K562 (cell line): ENCODE measurements around the gene ACOT7. TPM values are rescaled to one million over a fixed set of nuclear protein-coding genes. Genes with fewer than 3 reads are reported as not detected.

Experiments
- ATAC-seq: fragments of 200-7000 bp; cut with Tn5 transposase; 3 replicates; pipeline ENCODE4 v1.9.1; 2020; ENCODE audit warnings: moderate library complexity
- BruUV-seq: library from RNA; stranded (reverse); fragments of 400-500 nt; replicated peaks from 2 replicates; lab custom pipeline; 2021; lab: Mats Ljungman, UMichigan
- CTCF ChIA-PET: fragments of 300-600 bp; formaldehyde crosslinking; extraction: SDS; loops from one replicate; lab custom pipeline; 2021; ENCODE audit warnings: low intra/inter-chr PET ratio; lab: Yijun Ruan, JAX
- POLR2A ChIA-PET: fragments of 300-600, 350-650 bp; sonication (Branson Sonifier 250); formaldehyde crosslinking; extraction: SDS; loops from one replicate; lab custom pipeline; 2021; ENCODE audit warnings: antibody characterized with exemption, inconsistent platforms; lab: Yijun Ruan, JAX
- DNase-seq, 4 experiments: peaks; one replicate each; pipeline versions ENCODE4 v3.0.0 to v3.0.0-alpha.2; 2011 to 2018; ENCODE audit warnings: low spot score in 3 of 4, mixed read lengths in 3 of 4; ENCODE audit errors: extremely low read depth in 1 of 4
- FAIRE-seq: peaks from 2 replicates; lab custom pipeline; 2011; peaks lifted over from hg19 to GRCh38; lab: Jason Lieb, UNC
- H2AFZ ChIP-seq: 2 replicates; pipeline ENCODE4 v1.6.0; 2011; ENCODE audit warnings: low read depth, low read length, control low read depth, inconsistent platforms
- H3K27ac ChIP-seq: fragments of 200-600 bp; 3 replicates; pipeline ENCODE4 v1.8.0; 2011; ENCODE audit warnings: low read depth, mild to moderate bottlenecking, control low read depth, inconsistent platforms, low read length, moderate library complexity, mixed read lengths; ENCODE audit errors: extremely low read depth
- H3K27me3 ChIP-seq, 2 experiments: fragments of 300-600 bp in 1 of 2; 2 replicates in 1 of 2; 3 replicates in 1 of 2; pipeline versions ENCODE4 v1.6.0 to v1.8.0; 2011; ENCODE audit warnings: inconsistent platforms in 2 of 2, low read length in 2 of 2, mild to moderate bottlenecking in 1 of 2, mixed read lengths in 1 of 2, moderate library complexity in 1 of 2; ENCODE audit not compliant: control insufficient read depth in 2 of 2, insufficient read depth in 2 of 2
- H3K36me3 ChIP-seq: fragments of 300-600 bp; 3 replicates; pipeline ENCODE4 v1.8.0; 2011; ENCODE audit warnings: mild to moderate bottlenecking, low read length, inconsistent platforms; ENCODE audit not compliant: control insufficient read depth, insufficient read depth
- H3K4me1 ChIP-seq, 2 experiments: fragments of 200-600 bp in 1 of 2; replicated peaks in 1 of 2; 2 replicates in 1 of 2; 3 replicates in 1 of 2; pipeline versions ENCODE4 v1.5.1 to v1.8.0; 2011; ENCODE audit warnings: inconsistent platforms in 2 of 2, low read length in 2 of 2, mild to moderate bottlenecking in 1 of 2, mixed read lengths in 1 of 2, moderate library complexity in 1 of 2; ENCODE audit not compliant: control insufficient read depth in 2 of 2, insufficient read depth in 2 of 2
- H3K4me2 ChIP-seq: 2 replicates; pipeline ENCODE4 v1.6.1; 2011; ENCODE audit warnings: low read length, control low read depth, inconsistent platforms, mixed read lengths; ENCODE audit not compliant: insufficient read depth
- H3K4me3 ChIP-seq: fragments of 200-600 bp; sonication (generic), shearing (Covaris generic); 2 replicates; pipeline ENCODE4 v1.5.1; 2016; ENCODE audit warnings: control low read depth, inconsistent platforms
- H3K79me2 ChIP-seq: fragments of 200-600 bp; 3 replicates; pipeline ENCODE4 v1.8.0; 2011; ENCODE audit warnings: low read length, inconsistent platforms; ENCODE audit not compliant: control insufficient read depth, insufficient read depth
- H3K9ac ChIP-seq, 2 experiments: 2 replicates each; pipeline versions ENCODE4 v1.6.0 to v1.6.1; 2011; ENCODE audit warnings: low read depth in 2 of 2, low read length in 2 of 2, control low read depth in 1 of 2, inconsistent platforms in 1 of 2, mild to moderate bottlenecking in 1 of 2, mixed read lengths in 1 of 2; ENCODE audit not compliant: insufficient read depth in 1 of 2
- H3K9me1 ChIP-seq: one replicate; pipeline ENCODE4 v1.6.0; 2011; ENCODE audit warnings: inconsistent platforms, mild to moderate bottlenecking, low read length, moderate library complexity; ENCODE audit not compliant: control insufficient read depth, insufficient read depth
- H3K9me3 ChIP-seq: replicated peaks from 2 replicates; pipeline ENCODE4 v1.5.1; 2011; ENCODE audit warnings: low read depth, low read length, inconsistent platforms; ENCODE audit not compliant: control insufficient read depth, insufficient read depth
- H4K20me1 ChIP-seq: replicated peaks from 2 replicates; pipeline ENCODE4 v1.6.1; 2011; ENCODE audit warnings: low read length, inconsistent platforms, mixed read lengths; ENCODE audit not compliant: control insufficient read depth, insufficient read depth
- FOXM1 ChIP-seq, 2 experiments: fragments of 450-650 bp in 1 of 2; sonication (generic) in 1 of 2; formaldehyde crosslinking in 1 of 2; IDR thresholded peaks; 2 replicates each; pipeline versions ENCODE4 v1.6.1 to v1.9.0; 2017 to 2022; ENCODE audit warnings: low read depth in 2 of 2, mild to moderate bottlenecking in 2 of 2, missing genetic modification reagents in 1 of 2, moderate library complexity in 1 of 2
- RBBP5 ChIP-seq: fragments of 200-600 bp; sonication (generic); IDR thresholded peaks from 2 replicates; pipeline ENCODE4 v1.6.1; 2012; ENCODE audit warnings: borderline replicate concordance, mild to moderate bottlenecking, low read length, control low read depth, inconsistent platforms; ENCODE audit not compliant: insufficient read depth, poor library complexity, severe bottlenecking
- TBL1XR1 ChIP-seq, 2 experiments: IDR thresholded peaks; 2 replicates each; pipeline ENCODE4 v1.6.1; 2012; ENCODE audit warnings: improper control_type of control experiment in 2 of 2, low read length in 2 of 2, mild to moderate bottlenecking in 1 of 2
- ZEB2 ChIP-seq: fragments of 450-650 bp; IDR thresholded peaks from 2 replicates; pipeline ENCODE4 v1.6.1; 2016
- ZFP1 ChIP-seq: fragments of 450-650 bp; formaldehyde crosslinking; IDR thresholded peaks from 2 replicates; pipeline ENCODE4 v1.4.0; 2020; ENCODE audit warnings: mild to moderate bottlenecking, mixed read lengths
- ZNF75A ChIP-seq: fragments of 450-650 bp; formaldehyde crosslinking; IDR thresholded peaks from 2 replicates; pipeline ENCODE4 v1.4.0; 2020; ENCODE audit warnings: mild to moderate bottlenecking
- WGBS: fragments of 100-300 bp; shearing (Covaris generic); methylation state at CpG from one replicate; pipeline ENCODE4 v1.1.6; 2016; ENCODE audit warnings: low coverage, mixed read lengths; ENCODE audit not compliant: insufficient coverage; ENCODE audit errors: missing lambda C conversion rate; 5-methylcytosine and 5-hydroxymethylcytosine counted together
- in situ Hi-C: fragments of 300-500 bp; cut with MboI; formaldehyde crosslinking; loops from 4 replicates; pipeline ENCODE4 v1.15.0; 2018; ENCODE audit warnings: inconsistent platforms, mixed read lengths
- intact Hi-C: fragments of 100-400 bp; cut with micrococcal nuclease; formaldehyde crosslinking; loops from 2 replicates; pipeline ENCODE4 v1.14.2; 2022
- polyA plus RNA-seq, 8 experiments: library from polyadenylated mRNA; depleted of rRNA in 4 of 8; stranded (reverse) in 5 of 8; unstranded in 3 of 8; fragments of >200 nt; fragmentation: Nextera tagmentation in 2 of 8; fragmentation: Illumina TruSeq in 1 of 8; extraction: Ambion mirVana in 2 of 8; extraction: Trizol in 1 of 8; gene quantifications; 2 replicates each; pipeline versions ENCODE4 v1.2.1 to v1.2.3, GENCODE V29; 2011 to 2014; ENCODE audit warnings: inconsistent platforms in 1 of 8, missing spikeins in 1 of 8
- total RNA-seq, 7 experiments: library from RNA; depleted of rRNA in 6 of 7; stranded (reverse); fragments of >200 nt in 6 of 7; fragmentation: Illumina TruSeq in 2 of 7; extraction: Trizol in 2 of 7; gene quantifications; 2 replicates each; pipeline versions ENCODE4 v1.2.1 to v1.2.3, GENCODE V29; 2011 to 2021; ENCODE audit warnings: low replicate concordance in 1 of 7

Gene ACOT7
- total and polyA plus RNA-seq, 9 of the 15 experiments (the other 6 are each of a cell fraction or from before 2014, with no cell fraction given), result 7.0 to 92.6 (median 37.2) TPM

DNA sequence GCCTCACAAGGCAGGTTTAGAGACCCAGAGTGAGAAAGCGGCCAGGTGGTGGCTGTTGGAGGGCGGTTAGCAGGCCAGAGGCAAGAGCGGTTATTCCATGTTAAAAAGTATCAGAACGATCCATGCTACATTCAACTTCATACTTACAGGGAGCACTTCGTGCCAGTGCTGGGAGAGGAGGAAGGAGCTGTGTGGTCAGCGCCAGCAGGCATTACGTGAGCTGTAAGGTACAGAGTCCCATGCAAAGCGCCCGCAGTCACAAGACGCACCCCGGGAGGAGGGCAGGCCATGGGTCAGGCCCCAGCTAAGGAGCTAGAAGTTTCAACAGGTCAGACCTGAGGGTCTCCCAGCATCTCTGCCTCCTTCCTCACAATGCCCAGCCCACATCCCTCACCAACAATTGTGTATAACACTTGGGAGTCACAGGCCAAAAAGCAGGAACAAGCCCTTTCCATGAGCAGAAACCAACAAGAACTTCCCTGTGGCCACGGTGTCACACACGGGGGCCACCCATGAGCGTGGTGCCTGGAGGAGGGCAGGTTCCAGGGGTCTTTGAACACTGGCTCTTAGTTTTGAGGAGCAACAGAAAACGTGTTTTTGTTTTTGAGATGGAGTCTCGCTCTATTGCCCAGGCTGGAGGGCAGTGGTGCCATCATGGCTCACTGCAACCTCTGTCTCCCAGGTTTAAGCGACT, 110.8 kb downstream of the ACOT7 start:
- H4K20me1 ChIP-seq, result peaks cover 3% of the 10 kb centered on the region; the same call in 1 of the 2 replicates
- H3K9me3 ChIP-seq, result no peaks in the 10 kb centered on the region
- intact Hi-C loops (no loop called here), in situ Hi-C loops (no loop called here)
- 64% methylated on average over 17 of the region's 17 CpGs for WGBS
- no peak for ATAC-seq
- ChIA-PET CTCF (no interaction called here), POLR2A (interaction anchor here (1.1 kb wide), 1 partner anchor 15 kb away, joined by 3 read pairs; no protein-coding TSS in a partner anchor)
- peaks cover 0 to 35% of the 10 kb centered on the region in 2 experiments; a peak in 2 of 5 replicates for H3K4me1 ChIP-seq
- no peak for FAIRE-seq
- no peak overlapping the region for H3K27ac ChIP-seq
- no peak overlapping the region; a peak in 1 of 4 replicates for H3K9ac ChIP-seq
- no TSS peak for BruUV-seq
- no peak for TF ChIP-seq ZEB2
- no peak for TF ChIP-seq ZFP1 (CRISPR knock-in tag)
- TF ChIP-seq FOXM1 (IDR thresholded peaks at IDR 0.05; ENCODE audit: low read depth), result no peak
- no peak for TF ChIP-seq FOXM1 (CRISPR knock-in tag; IDR thresholded peaks at IDR 0.05; ENCODE audit: low read depth)
- no peak for TF ChIP-seq ZNF75A (CRISPR knock-in tag)
- no peak for TF ChIP-seq RBBP5
- no peak for TF ChIP-seq TBL1XR1 (IDR thresholded peaks at IDR 0.05; ENCODE audit: low read length in 2 of 2)
- DNase-seq, result no peak
- no peak overlapping the region for H3K4me3 ChIP-seq
- H3K27me3 ChIP-seq, result no peaks in the 10 kb centered on the region; a peak in 1 of 5 replicates
- no peaks in the 10 kb centered on the region for H3K79me2 ChIP-seq
- H3K4me2 ChIP-seq, result no peak overlapping the region
- H3K9me1 ChIP-seq, result no peaks in the 10 kb centered on the region
- H2AFZ ChIP-seq, result no peak overlapping the region
- H3K36me3 ChIP-seq, result no peaks in the 10 kb centered on the region
